Karpas-422 (cell line): ENCODE data around the gene IL31RA. TPM values are rescaled to one million over a fixed set of nuclear protein-coding genes. Genes with fewer than 3 reads are reported as not detected.

Source experiments
- DNase-seq: peaks from one replicate; pipeline ENCODE4 v3.0.0-alpha.2; 2015
- H2AFZ ChIP-seq: fragments of 200-600 bp; sonication (generic); 2 replicates; pipeline ENCODE4 v1.6.1; 2014; ENCODE audit warnings: antibody characterized with exemption, low read length, mixed read lengths
- H3K27ac ChIP-seq: fragments of 200-600 bp; sonication (generic); 2 replicates; pipeline ENCODE4 v1.5.1; 2014; ENCODE audit warnings: mild to moderate bottlenecking, low read length, moderate library complexity
- H3K27me3 ChIP-seq: fragments of 200-600 bp; sonication (generic); 2 replicates; pipeline ENCODE4 v1.6.1; 2014; ENCODE audit warnings: low read length, mixed read lengths
- H3K36me3 ChIP-seq: fragments of 200-600 bp; sonication (generic); 2 replicates; pipeline ENCODE4 v1.6.1; 2014; ENCODE audit warnings: low read length, mixed read lengths; ENCODE audit not compliant: insufficient read depth
- H3K4me1 ChIP-seq: fragments of 200-600 bp; sonication (generic); 2 replicates; pipeline ENCODE4 v1.6.1; 2014; ENCODE audit warnings: mild to moderate bottlenecking, low read length, mixed read lengths
- H3K4me2 ChIP-seq: fragments of 200-600 bp; sonication (generic); 2 replicates; pipeline ENCODE4 v1.6.1; 2014; ENCODE audit warnings: low read length, low read depth, mild to moderate bottlenecking; ENCODE audit not compliant: poor library complexity, severe bottlenecking
- H3K4me3 ChIP-seq: fragments of 200-600 bp; sonication (generic); 2 replicates; pipeline ENCODE4 v1.5.1; 2014; ENCODE audit warnings: mild to moderate bottlenecking, antibody characterized with exemption, low read length, mixed read lengths
- H3K79me2 ChIP-seq: fragments of 200-600 bp; sonication (generic); 2 replicates; pipeline ENCODE4 v1.6.1; 2014; ENCODE audit warnings: mild to moderate bottlenecking, low read length, mixed read lengths
- H3K9ac ChIP-seq: fragments of 200-600 bp; sonication (generic); 2 replicates; pipeline ENCODE4 v1.6.0; 2014; ENCODE audit warnings: low read length
- H3K9me2 ChIP-seq: fragments of 200-600 bp; sonication (generic), shearing (Covaris generic); replicated peaks from 2 replicates; pipeline ENCODE4 v1.6.0; 2014; ENCODE audit warnings: mild to moderate bottlenecking, low read length, moderate library complexity; ENCODE audit not compliant: insufficient read depth
- H3K9me3 ChIP-seq: fragments of 300-700, 200-600 bp; sonication (generic); 2 replicates; pipeline ENCODE4 v1.6.1; 2014; ENCODE audit warnings: low read length, mixed read lengths
- H4K20me1 ChIP-seq: fragments of 200-600 bp; sonication (generic); 2 replicates; pipeline ENCODE4 v1.6.1; 2014; ENCODE audit warnings: mild to moderate bottlenecking, antibody characterized with exemption, low read length, low read depth; ENCODE audit not compliant: insufficient read depth
- total RNA-seq: library from RNA; depleted of rRNA; stranded (reverse); fragments of >200 nt; shearing (Covaris generic); gene quantifications from 2 replicates; pipeline ENCODE4 v1.2.3, GENCODE V29; 2014; ENCODE audit warnings: low replicate concordance

Gene IL31RA
- total RNA-seq, 1 experiment from 2014 or later: not detected

DNA sequence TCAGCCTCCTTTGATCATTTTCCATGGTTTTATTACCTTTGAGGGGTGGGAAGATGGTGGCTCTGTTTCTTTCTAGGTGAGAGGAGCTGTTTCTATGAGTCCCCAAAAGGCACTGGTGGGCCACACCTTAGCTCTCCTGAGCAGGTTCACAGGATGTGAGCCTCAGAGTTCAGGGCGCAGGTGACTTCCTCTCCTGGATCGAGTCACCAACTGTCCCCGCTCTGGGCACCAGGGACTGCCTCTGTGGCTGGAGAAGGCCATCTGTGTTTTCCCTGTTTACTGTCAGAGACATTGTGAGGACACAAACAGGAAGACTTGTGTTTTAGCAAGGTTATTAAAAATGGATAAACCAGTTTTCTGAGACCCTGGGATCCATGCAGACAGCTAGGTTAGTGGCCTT, 68.5 kb downstream of the IL31RA start:
- Histone ChIP-seq H3K4me2 (no peak overlapping the region), H3K4me1 (no peaks in the 10 kb centered on the region), H3K4me3 (no peak overlapping the region), H2AFZ (no peak overlapping the region), H3K27me3 (no peaks in the 10 kb centered on the region), H3K9me3 (no peaks in the 10 kb centered on the region), H3K36me3 (no peaks in the 10 kb centered on the region), H3K9ac (no peak overlapping the region), H3K9me2 (no peaks in the 10 kb centered on the region), H3K79me2 (no peaks in the 10 kb centered on the region), H3K27ac (no peak overlapping the region), H4K20me1 (no peaks in the 10 kb centered on the region)
- no peak for DNase-seq

DNA sequence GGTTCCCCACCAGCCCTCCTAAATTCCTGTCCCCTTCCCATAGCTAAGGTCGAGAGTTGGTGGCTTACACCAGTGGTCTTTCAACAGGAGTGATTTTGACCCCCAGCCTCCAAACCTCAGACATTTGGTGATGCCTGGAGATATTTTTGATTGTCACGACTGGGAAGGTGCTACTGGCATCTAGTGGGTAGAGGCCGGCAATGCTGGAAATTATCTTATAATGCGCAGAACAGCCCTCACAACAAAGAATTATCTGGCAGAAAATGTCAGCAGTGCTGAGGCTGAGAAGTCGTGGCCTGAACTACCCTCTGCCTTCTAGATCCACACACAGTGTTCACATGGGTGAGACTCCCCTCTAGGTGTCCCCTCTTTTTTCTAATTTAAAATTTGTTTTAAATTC, 69.6 kb downstream of the IL31RA start:
- no peaks in the 10 kb centered on the region for H3K36me3 ChIP-seq
- H3K79me2 ChIP-seq: no peaks in the 10 kb centered on the region
- no peak overlapping the region for H2AFZ ChIP-seq
- no peak for DNase-seq
- no peak overlapping the region for H3K9ac ChIP-seq
- H3K4me1 ChIP-seq: no peaks in the 10 kb centered on the region
- no peaks in the 10 kb centered on the region for H4K20me1 ChIP-seq
- H3K27ac ChIP-seq: no peak overlapping the region
- no peaks in the 10 kb centered on the region for H3K27me3 ChIP-seq
- H3K4me3 ChIP-seq: no peak overlapping the region
- no peaks in the 10 kb centered on the region for H3K9me3 ChIP-seq
- H3K4me2 ChIP-seq: no peak overlapping the region
- no peaks in the 10 kb centered on the region for H3K9me2 ChIP-seq

DNA sequence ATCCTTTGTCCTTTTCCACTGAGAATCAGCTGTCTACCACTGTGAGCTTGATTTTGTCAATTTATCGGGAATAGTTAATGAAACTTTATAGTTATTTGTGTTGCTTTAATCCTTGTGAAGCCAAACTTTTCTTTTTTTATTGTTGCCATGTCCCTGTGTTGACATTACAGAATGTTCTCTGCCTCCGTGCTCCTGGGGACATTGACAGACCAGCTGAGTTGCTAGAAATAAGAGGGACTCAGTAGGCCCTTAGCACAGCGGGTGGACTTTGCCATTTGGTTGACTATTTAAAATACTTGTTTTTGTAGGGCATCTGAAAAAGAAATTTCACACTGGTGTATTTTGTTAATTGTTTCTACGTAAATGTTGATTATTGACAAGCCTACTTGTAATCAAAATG, 70.5 kb downstream of the IL31RA start:
- Histone ChIP-seq H3K36me3 (no peaks in the 10 kb centered on the region), H3K79me2 (no peaks in the 10 kb centered on the region), H3K27ac (no peak overlapping the region), H3K9me3 (no peaks in the 10 kb centered on the region), H3K4me1 (no peaks in the 10 kb centered on the region), H3K9ac (no peak overlapping the region), H3K27me3 (no peaks in the 10 kb centered on the region), H3K4me3 (no peak overlapping the region), H3K4me2 (no peak overlapping the region), H3K9me2 (no peaks in the 10 kb centered on the region), H4K20me1 (no peaks in the 10 kb centered on the region), H2AFZ (no peak overlapping the region)
- no peak for DNase-seq

DNA sequence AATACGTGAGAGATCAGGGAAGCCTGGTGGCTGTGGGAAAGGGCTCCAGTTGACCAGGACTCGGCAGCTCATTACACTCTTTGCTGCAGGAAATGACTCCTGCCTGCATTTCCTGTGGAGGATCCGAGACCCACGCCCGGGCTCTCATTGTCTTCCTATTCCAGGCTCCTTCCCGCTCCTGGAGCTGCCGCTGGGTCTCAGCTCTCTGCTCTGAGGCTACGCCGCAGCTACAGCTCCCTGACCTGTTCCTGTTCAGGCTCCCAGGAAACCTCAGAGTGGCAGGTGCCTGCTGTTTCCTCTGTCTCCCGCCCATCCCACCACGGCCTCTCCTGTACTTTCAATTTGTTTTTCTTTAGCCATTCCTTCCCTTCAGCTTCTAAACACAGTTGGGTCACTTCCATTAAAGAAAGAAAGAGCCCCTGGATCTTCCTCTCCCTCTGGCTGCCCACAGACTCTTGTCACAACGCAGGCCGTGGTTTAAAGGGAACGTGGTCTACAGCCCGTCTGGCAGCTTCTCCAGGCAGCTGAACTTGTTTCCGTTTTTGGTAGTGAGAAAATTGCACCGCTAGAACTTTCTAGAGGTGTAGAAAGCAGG, 72.1 kb downstream of the IL31RA start:
- DNase-seq: no peak
- Histone ChIP-seq H3K4me3 (no peak overlapping the region), H3K27me3 (no peaks in the 10 kb centered on the region), H3K9me3 (no peaks in the 10 kb centered on the region), H3K36me3 (no peaks in the 10 kb centered on the region), H2AFZ (no peak overlapping the region), H3K4me1 (no peaks in the 10 kb centered on the region), H3K9me2 (no peaks in the 10 kb centered on the region), H3K27ac (no peak overlapping the region), H3K9ac (no peak overlapping the region), H3K79me2 (no peaks in the 10 kb centered on the region), H3K4me2 (no peak overlapping the region), H4K20me1 (no peaks in the 10 kb centered on the region)

DNA sequence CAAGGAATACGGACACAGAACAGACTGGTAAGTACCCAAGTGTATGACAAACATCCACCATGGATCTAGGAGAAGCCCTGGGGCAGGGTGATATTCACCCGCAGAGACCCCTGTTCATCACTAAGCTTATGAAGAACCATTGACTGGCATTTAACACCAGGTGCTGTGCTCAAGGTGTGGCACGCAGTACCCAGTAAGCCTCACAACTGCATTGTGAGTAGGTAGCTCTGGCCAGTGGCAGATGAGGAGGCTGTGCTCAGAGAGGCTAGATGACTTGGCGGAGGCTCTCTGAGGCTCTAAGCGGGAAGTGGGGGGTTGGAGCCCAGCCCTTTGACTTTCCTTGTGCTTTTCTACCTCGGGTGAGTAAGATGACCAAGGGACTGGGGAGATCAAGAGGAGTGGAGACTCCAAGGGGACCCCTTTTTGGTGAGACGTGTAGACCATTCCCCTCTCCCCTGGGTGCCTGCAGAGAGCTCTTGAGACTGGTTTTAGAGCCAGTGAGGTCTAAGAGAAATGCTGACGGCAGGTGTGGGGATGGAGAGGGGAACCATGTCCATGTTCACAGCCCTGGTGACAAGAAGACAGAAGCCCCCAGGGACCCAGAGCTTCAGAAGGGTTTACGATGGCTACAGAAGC, 72.8 kb downstream of the IL31RA start:
- DNase-seq: peak; percentile 10
- H2AFZ ChIP-seq: no peak overlapping the region
- no peak overlapping the region for H3K9ac ChIP-seq
- no peaks in the 10 kb centered on the region for H3K9me2 ChIP-seq
- H3K4me1 ChIP-seq: no peaks in the 10 kb centered on the region
- H3K27me3 ChIP-seq: no peaks in the 10 kb centered on the region
- H3K4me3 ChIP-seq: no peak overlapping the region
- H3K9me3 ChIP-seq: no peaks in the 10 kb centered on the region
- H3K79me2 ChIP-seq: no peaks in the 10 kb centered on the region
- H4K20me1 ChIP-seq: no peaks in the 10 kb centered on the region
- no peak overlapping the region for H3K27ac ChIP-seq
- H3K36me3 ChIP-seq: no peaks in the 10 kb centered on the region
- no peak overlapping the region for H3K4me2 ChIP-seq

DNA sequence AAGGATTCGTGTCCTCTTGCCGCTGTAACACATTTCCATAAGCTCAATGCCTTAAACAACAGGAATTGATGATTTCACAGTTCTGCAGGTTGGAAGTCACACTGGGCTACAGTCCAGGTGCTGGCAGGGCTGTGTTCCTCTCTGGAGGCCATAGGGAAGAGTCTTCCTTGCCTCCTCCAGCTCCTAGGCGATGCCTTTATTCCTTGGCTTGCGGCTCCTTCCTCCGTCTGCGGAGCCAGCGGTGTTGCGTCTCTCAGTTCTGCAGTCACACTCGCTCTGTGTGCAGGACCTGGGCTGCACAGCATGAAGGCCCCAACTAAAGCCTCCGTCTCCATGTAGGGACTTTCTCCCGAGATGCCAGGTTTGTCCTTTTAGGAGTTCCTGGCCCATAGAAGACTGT, 73.6 kb downstream of the IL31RA start:
- Histone ChIP-seq H3K27ac (no peak overlapping the region), H3K36me3 (no peaks in the 10 kb centered on the region), H3K9me2 (no peaks in the 10 kb centered on the region), H3K79me2 (no peaks in the 10 kb centered on the region), H3K4me3 (no peak overlapping the region), H3K9ac (no peak overlapping the region), H4K20me1 (no peaks in the 10 kb centered on the region), H2AFZ (no peak overlapping the region), H3K4me1 (no peaks in the 10 kb centered on the region), H3K9me3 (no peaks in the 10 kb centered on the region), H3K27me3 (no peaks in the 10 kb centered on the region), H3K4me2 (no peak overlapping the region)
- peak; percentile 2 for DNase-seq

DNA sequence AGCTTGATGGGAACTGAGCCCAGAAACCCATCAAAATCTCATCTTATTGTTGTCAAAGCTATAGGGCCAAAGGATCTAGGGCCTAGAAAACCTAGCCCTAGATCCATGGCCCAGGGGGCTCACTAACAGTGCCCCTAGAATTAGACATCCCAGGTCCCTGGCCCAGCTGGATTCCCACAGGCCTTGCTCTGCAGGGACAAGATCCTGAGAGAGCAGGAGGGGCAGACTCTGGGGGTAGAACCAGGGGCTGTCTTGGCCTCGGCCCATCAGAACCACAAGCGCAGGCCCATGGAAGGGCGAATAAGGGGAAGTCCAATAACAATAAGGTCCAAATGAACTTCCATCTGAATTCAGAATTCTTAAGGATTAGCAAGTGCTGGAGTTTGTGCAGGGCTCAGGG, 74.0 kb downstream of the IL31RA start:
- Histone ChIP-seq H3K9ac (no peak overlapping the region), H2AFZ (no peak overlapping the region), H3K9me3 (no peaks in the 10 kb centered on the region), H3K9me2 (no peaks in the 10 kb centered on the region), H3K4me3 (no peak overlapping the region), H3K4me2 (no peak overlapping the region), H3K79me2 (no peaks in the 10 kb centered on the region), H3K27ac (no peak overlapping the region), H3K4me1 (no peaks in the 10 kb centered on the region), H3K27me3 (no peaks in the 10 kb centered on the region), H3K36me3 (no peaks in the 10 kb centered on the region), H4K20me1 (no peaks in the 10 kb centered on the region)
- peak; percentile 6 for DNase-seq

DNA sequence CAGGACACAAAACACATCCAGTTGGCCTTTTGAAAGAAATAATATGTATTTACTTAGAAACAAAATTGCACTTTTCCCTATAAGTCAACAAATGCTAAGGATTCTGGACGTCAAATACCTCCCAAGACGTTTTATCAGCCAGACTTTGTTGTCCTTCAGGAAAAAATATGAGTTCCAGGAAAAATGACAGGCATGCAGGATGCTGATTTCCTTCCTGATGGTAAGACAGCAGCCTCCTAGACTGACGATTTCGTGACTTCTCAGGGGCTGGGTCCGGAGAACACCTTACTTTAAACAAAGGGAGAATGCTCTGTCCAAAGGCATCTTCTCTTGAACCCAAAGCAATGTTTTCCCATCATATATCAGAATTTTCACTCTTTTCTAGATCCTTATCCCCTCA, 74.6 kb downstream of the IL31RA start:
- H3K36me3 ChIP-seq: no peaks in the 10 kb centered on the region
- H3K4me1 ChIP-seq: no peaks in the 10 kb centered on the region
- H3K9me3 ChIP-seq: no peaks in the 10 kb centered on the region
- H3K4me3 ChIP-seq: no peak overlapping the region
- no peak overlapping the region for H3K9ac ChIP-seq
- no peak for DNase-seq
- no peak overlapping the region for H3K27ac ChIP-seq
- no peaks in the 10 kb centered on the region for H3K27me3 ChIP-seq
- no peaks in the 10 kb centered on the region for H3K9me2 ChIP-seq
- no peaks in the 10 kb centered on the region for H4K20me1 ChIP-seq
- no peak overlapping the region for H3K4me2 ChIP-seq
- H3K79me2 ChIP-seq: no peaks in the 10 kb centered on the region
- no peak overlapping the region for H2AFZ ChIP-seq
